Keratinocyte (primary cell): ENCODE results near the gene CHSY3. TPM values are rescaled to one million over a fixed set of nuclear protein-coding genes. Genes with fewer than 3 reads are reported as not detected.

Source experiments
- DNase-seq: peaks from one replicate; pipeline ENCODE4 v3.0.0-alpha.2; 2011; ENCODE audit warnings: low read depth, missing footprints, low spot score
- FAIRE-seq: peaks from 2 replicates; lab custom pipeline; 2011; peaks lifted over from hg19 to GRCh38; lab: Jason Lieb, UNC
- H2AFZ ChIP-seq: 2 replicates; pipeline ENCODE4 v1.6.0; 2012; ENCODE audit warnings: low read length, control low read depth, inconsistent platforms; ENCODE audit not compliant: control insufficient read depth
- H3K27ac ChIP-seq: 2 replicates; pipeline ENCODE4 v1.5.1; 2011; ENCODE audit warnings: low read length; ENCODE audit not compliant: control insufficient read depth, insufficient read depth
- H3K27me3 ChIP-seq: 3 replicates; pipeline ENCODE4 v1.6.0; 2011; ENCODE audit warnings: low read length; ENCODE audit not compliant: control insufficient read depth, insufficient read depth; ENCODE audit errors: extremely low read depth
- H3K36me3 ChIP-seq, 2 experiments: 2 replicates in 1 of 2; 3 replicates in 1 of 2; pipeline ENCODE4 v1.5.1; 2011; ENCODE audit warnings: low read length in 2 of 2, mild to moderate bottlenecking in 1 of 2; ENCODE audit not compliant: control insufficient read depth in 2 of 2, insufficient read depth in 2 of 2; ENCODE audit errors: extremely low read depth in 1 of 2
- H3K4me1 ChIP-seq: 3 replicates; pipeline ENCODE4 v1.5.1; 2011; ENCODE audit warnings: low read length; ENCODE audit not compliant: control insufficient read depth, insufficient read depth; ENCODE audit errors: extremely low read depth
- H3K4me2 ChIP-seq: 3 replicates; pipeline ENCODE4 v1.6.0; 2011; ENCODE audit warnings: low read depth, low read length; ENCODE audit not compliant: control insufficient read depth, insufficient read depth; ENCODE audit errors: extremely low read depth
- H3K4me3 ChIP-seq, 3 experiments: fragments of 200-600 bp in 1 of 3; sonication (generic) in 1 of 3; 2 replicates in 2 of 3; 3 replicates in 1 of 3; pipeline ENCODE4 v1.5.1; 2011 to 2016; ENCODE audit warnings: low read length in 3 of 3, mild to moderate bottlenecking in 3 of 3, control low read depth in 2 of 3, inconsistent platforms in 1 of 3, low read depth in 1 of 3, mixed read lengths in 1 of 3, mixed run types in 1 of 3, moderate library complexity in 1 of 3; ENCODE audit not compliant: control insufficient read depth in 2 of 3, insufficient read depth in 2 of 3; ENCODE audit errors: extremely low read depth in 1 of 3
- H3K79me2 ChIP-seq: 2 replicates; pipeline ENCODE4 v1.6.0; 2012; ENCODE audit warnings: low read length; ENCODE audit not compliant: control insufficient read depth, insufficient read depth
- H3K9ac ChIP-seq: 3 replicates; pipeline ENCODE4 v1.6.0; 2011; ENCODE audit warnings: low read length; ENCODE audit not compliant: control insufficient read depth, insufficient read depth; ENCODE audit errors: extremely low read depth
- H3K9me1 ChIP-seq: 3 replicates; pipeline ENCODE4 v1.6.0; 2011; ENCODE audit warnings: low read length; ENCODE audit not compliant: control insufficient read depth, insufficient read depth; ENCODE audit errors: extremely low read depth
- H3K9me3 ChIP-seq: 2 replicates; pipeline ENCODE4 v1.5.1; 2012; ENCODE audit warnings: low read depth, low read length; ENCODE audit not compliant: control insufficient read depth
- H4K20me1 ChIP-seq: 3 replicates; pipeline ENCODE4 v1.6.0; 2011; ENCODE audit warnings: low read length; ENCODE audit not compliant: control insufficient read depth, insufficient read depth; ENCODE audit errors: extremely low read depth
- EZH2 ChIP-seq: IDR thresholded peaks from one replicate; pipeline ENCODE4 v1.6.1; 2012; ENCODE audit warnings: inconsistent platforms, mild to moderate bottlenecking, low read length, moderate library complexity
- dilution Hi-C: fragments of 300-500 bp; cut with MboI; formaldehyde crosslinking; loops from one replicate; pipeline ENCODE4 v1.7.0; 2020; ENCODE audit warnings: low sequenced_read_pairs; ENCODE audit not compliant: extremely low pct_ligation_motif_present
- polyA plus RNA-seq, 5 experiments: library from polyadenylated mRNA; depleted of rRNA in 3 of 5; stranded (reverse) in 3 of 5; stranded (forward) in 1 of 5; unstranded in 1 of 5; fragments of >200 nt; gene quantifications; 1 replicate in 1 of 5; 2 replicates in 3 of 5; 3 replicates in 1 of 5; pipeline versions ENCODE4 v1.2.1 to v1.2.3, GENCODE V29; 2011 to 2012; ENCODE audit warnings: missing spikeins in 2 of 5, low read depth in 1 of 5, low replicate concordance in 1 of 5
- TF ChIP-seq, protein P1 (sequence below), 3 experiments: IDR thresholded peaks in 1 of 3; conservative IDR thresholded peaks in 1 of 3; optimal IDR thresholded peaks in 1 of 3; 2 replicates in 2 of 3; 3 replicates in 1 of 3; pipeline versions ENCODE3 to v1.5.1; 2011; ENCODE audit warnings: low read length in 3 of 3, mild to moderate bottlenecking in 3 of 3, moderate library complexity in 2 of 3, control low read depth in 1 of 3, inconsistent platforms in 1 of 3; ENCODE audit not compliant: insufficient read depth in 2 of 3; ENCODE audit errors: extremely low read depth in 1 of 3

CHSY3 gene
- polyA plus RNA-seq, 1 donor (not counting 4 experiments of a cell fraction or from before 2014, with no cell fraction given): 0.47 TPM

GRCh38 chr5:129930221-129930620 lies 26.0 kb downstream of the CHSY3 start:
- Histone ChIP-seq H3K4me3 (no peak overlapping the region), H3K79me2 (no peaks in the 10 kb centered on the region), H3K9ac (no peak overlapping the region), H3K9me3 (no peaks in the 10 kb centered on the region), H2AFZ (no peak overlapping the region), H3K4me1 (no peaks in the 10 kb centered on the region), H3K27me3 (no peaks in the 10 kb centered on the region), H3K9me1 (no peaks in the 10 kb centered on the region), H3K27ac (no peak overlapping the region), H3K36me3 (no peaks in the 10 kb centered on the region), H4K20me1 (no peaks in the 10 kb centered on the region), H3K4me2 (no peak overlapping the region)
- no peak for FAIRE-seq
- no peak for DNase-seq
- dilution Hi-C loops: no loop called here
- TF ChIP-seq, protein P1, sequence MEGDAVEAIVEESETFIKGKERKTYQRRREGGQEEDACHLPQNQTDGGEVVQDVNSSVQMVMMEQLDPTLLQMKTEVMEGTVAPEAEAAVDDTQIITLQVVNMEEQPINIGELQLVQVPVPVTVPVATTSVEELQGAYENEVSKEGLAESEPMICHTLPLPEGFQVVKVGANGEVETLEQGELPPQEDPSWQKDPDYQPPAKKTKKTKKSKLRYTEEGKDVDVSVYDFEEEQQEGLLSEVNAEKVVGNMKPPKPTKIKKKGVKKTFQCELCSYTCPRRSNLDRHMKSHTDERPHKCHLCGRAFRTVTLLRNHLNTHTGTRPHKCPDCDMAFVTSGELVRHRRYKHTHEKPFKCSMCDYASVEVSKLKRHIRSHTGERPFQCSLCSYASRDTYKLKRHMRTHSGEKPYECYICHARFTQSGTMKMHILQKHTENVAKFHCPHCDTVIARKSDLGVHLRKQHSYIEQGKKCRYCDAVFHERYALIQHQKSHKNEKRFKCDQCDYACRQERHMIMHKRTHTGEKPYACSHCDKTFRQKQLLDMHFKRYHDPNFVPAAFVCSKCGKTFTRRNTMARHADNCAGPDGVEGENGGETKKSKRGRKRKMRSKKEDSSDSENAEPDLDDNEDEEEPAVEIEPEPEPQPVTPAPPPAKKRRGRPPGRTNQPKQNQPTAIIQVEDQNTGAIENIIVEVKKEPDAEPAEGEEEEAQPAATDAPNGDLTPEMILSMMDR (optimal IDR thresholded peaks at IDR 0.05 in 1 of 3, IDR thresholded peaks at IDR 0.05 in 1 of 3, conservative IDR thresholded peaks at IDR 0.05 in 1 of 3; ENCODE audit: extremely low read depth in 1 of 3, insufficient read depth in 2 of 3, low read length in 3 of 3): no peak
- TF ChIP-seq EZH2: no peak

DNA sequence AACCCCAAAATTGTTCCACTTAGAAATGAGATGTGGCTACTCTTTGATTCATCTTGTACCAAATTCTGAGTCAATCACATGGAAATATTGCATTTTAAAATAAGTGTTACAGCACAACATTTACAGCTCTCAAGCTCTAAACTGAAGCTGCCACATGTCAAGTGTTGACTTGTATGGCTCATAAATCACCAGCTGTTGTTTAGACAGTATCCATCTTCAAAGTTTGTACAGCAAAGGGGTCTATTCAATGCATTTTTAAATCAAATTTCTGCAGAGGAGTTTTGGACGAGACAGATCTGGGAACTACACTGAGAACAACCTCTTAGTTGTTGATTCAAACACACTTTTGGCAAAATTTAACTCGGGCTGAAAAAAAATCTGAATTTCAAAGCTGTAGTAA lies 31.4 kb downstream of the CHSY3 start:
- H3K4me2 ChIP-seq: no peak overlapping the region
- no peaks in the 10 kb centered on the region for H3K79me2 ChIP-seq
- no peaks in the 10 kb centered on the region for H3K9me3 ChIP-seq
- H3K27ac ChIP-seq: no peak overlapping the region
- no peak for DNase-seq
- no peaks in the 10 kb centered on the region for H4K20me1 ChIP-seq
- FAIRE-seq: no peak
- H3K9me1 ChIP-seq: no peaks in the 10 kb centered on the region
- no peaks in the 10 kb centered on the region for H3K36me3 ChIP-seq
- no peak overlapping the region for H3K9ac ChIP-seq
- dilution Hi-C loops: no loop called here
- no peak for TF ChIP-seq EZH2
- TF ChIP-seq, protein P1 (optimal IDR thresholded peaks at IDR 0.05 in 1 of 3, IDR thresholded peaks at IDR 0.05 in 1 of 3, conservative IDR thresholded peaks at IDR 0.05 in 1 of 3; ENCODE audit: extremely low read depth in 1 of 3, insufficient read depth in 2 of 3, low read length in 3 of 3): no peak
- H3K4me1 ChIP-seq: no peaks in the 10 kb centered on the region
- no peak overlapping the region for H2AFZ ChIP-seq
- no peaks in the 10 kb centered on the region for H3K27me3 ChIP-seq
- no peak overlapping the region for H3K4me3 ChIP-seq
